ENCODE results near the gene MCHR1. TPM values are rescaled to one million over a fixed set of nuclear protein-coding genes. Genes with fewer than 3 reads are reported as not detected.
A peak's percentile ranks its signal among the peaks of the same experiment; 100 is the strongest.

The MCHR1 gene, protein sequence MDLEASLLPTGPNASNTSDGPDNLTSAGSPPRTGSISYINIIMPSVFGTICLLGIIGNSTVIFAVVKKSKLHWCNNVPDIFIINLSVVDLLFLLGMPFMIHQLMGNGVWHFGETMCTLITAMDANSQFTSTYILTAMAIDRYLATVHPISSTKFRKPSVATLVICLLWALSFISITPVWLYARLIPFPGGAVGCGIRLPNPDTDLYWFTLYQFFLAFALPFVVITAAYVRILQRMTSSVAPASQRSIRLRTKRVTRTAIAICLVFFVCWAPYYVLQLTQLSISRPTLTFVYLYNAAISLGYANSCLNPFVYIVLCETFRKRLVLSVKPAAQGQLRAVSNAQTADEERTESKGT
- total RNA-seq: 0.94 and 2.1 TPM in 2 replicates
- polyA plus RNA-seq (2012): 0.66 TPM

DNA sequence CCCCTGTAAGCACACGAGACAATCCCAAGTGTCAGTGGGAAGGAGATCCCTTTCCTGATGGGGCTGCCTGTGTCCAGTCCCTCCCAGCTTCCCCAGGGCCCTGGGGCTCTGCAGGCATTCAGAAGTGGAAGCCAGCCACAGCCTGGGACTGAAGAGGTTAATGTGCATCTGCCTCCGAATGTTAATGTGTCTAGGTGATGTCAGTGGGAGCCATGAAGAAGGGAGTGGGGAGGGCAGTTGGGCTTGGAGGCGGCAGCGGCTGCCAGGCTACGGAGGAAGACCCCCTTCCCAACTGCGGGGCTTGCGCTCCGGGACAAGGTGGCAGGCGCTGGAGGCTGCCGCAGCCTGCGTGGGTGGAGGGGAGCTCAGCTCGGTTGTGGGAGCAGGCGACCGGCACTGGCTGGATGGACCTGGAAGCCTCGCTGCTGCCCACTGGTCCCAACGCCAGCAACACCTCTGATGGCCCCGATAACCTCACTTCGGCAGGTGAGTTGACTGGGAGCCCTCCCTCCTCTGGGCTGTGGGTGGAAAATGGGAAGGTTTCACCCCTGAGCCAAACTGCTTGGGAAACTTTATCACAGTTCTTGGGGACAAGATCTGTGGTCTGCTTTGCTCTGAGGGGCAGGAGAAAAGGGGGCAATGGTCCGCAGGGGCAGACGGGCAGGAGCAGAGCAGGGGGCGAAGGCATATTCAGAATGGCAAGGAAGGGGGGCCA lies at the start of gene MCHR1:
MCHR1 (plus strand) TSS at position 236 of the 715 bp plus-strand sequence; CDS start at position 405, 169 bp downstream.
- DNase-seq (ENCODE audit: low read depth): peak; percentile 32

DNA sequence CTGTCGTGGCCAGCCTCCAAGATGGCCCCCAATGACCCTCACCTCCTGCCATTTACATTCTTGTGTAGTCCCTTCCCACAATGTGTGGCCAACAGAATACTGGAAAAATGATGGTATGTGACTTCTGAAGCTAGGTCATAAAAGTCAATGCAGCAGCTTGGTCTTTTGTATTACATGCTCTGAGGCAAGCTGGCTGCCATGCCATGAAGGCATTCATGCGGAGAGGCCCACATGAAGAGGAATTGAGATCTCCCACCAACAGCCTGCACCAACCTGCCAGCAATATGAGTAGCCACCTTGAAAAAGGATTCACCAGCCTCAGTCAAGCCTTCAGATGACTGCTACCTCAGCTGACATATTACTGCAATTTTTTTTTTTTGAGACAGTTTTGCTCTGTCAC lies 47.4 kb upstream of the MCHR1 start:
- no peak for DNase-seq (ENCODE audit: low read depth)

DNA sequence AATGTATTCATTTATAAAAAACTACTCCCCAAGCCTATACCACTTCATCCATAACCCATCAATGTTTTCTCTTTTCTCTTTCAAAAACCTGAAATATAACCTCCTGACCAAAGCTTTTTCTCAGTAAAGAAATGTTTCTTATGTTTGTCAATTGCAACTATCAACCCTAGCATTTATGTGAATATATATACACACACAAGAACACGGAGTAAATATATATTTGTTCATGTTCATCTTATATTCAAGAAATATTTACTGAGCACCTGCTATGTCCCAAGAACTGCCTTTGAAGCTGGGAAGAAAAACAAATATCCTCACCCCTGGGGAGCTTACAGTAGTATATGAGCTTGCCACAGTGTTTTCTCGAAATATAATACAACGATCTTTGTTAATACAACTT lies 46.2 kb upstream of the MCHR1 start:
- DNase-seq (ENCODE audit: low read depth): no peak

DNA sequence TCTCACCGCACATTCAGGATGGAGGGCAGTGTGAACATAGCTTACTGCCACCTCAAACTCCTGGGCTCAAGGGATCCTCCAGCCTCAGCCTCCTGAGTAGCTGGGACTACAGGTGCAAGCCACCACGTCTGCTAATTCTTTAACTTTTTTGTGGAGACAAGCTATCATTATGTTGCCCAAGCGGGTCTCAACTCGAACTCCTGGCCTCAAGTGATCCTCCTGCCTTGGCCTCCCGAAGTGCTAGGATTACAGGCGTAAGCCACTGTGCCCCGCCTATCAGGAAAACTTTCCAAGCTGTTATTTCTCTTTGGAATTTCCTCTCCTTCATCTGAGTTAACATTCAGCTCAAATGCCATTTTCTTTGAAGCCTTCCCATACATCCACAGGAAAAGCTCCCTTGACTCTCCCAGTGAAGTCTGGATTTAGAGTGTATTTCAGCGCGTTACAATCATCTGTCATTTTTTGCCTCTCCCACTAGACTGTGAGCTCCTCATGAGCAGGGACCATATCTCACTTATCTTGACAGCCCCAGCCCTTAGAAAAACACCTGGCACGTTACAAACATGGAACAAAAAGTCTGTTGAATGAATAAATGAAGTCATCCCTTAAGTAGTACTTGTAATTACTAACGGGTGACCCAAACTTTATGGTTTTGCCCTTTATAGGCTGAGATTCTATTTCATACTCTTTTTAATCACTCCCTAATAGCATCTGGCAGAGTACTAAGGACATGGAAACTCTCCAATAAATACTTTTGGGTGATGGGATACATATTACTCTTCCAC lies 45.0 kb upstream of the MCHR1 start:
- no peak for DNase-seq (ENCODE audit: low read depth)

DNA sequence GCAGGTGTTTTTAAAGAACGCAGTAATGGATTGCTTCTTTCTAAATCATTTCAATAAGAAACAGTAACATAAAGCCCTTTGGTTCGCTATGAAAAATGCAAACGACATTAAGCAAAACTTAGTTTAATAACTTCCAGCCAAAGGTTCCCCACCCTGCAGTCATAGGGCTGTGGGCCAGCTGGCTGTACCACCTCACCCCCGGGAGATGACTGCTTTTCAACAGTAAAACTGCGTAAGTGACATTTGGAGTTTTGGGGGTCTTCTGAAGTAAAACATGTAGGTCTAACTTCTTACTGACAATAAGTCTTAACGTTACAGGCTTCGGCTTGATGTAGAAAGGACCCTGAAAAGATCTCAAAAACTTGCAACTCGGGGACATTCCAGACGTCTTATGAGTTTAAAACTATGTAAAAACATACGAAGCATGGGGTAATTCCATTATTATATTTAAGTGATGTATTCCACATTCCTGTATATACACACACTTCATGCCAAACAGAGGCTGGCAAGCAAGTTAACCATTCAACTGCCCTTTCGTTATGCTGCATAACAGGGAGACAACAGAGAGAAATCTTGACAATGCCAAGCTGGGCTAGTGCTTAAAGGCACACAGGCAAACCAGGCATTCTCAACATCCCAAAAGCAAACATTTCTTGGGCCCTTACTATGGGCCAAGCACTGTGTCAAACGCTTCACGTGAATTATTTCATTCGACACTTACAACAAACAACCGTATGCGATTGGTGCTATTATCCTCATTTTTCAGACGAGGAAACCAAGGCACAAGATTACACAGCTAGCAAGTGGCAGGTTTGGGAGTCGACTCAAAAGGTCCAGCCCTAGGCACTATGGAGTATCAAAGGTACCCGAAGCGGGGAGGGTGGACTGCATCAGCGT lies 44.0 kb upstream of the MCHR1 start:
- no peak for DNase-seq (ENCODE audit: low read depth)

DNA sequence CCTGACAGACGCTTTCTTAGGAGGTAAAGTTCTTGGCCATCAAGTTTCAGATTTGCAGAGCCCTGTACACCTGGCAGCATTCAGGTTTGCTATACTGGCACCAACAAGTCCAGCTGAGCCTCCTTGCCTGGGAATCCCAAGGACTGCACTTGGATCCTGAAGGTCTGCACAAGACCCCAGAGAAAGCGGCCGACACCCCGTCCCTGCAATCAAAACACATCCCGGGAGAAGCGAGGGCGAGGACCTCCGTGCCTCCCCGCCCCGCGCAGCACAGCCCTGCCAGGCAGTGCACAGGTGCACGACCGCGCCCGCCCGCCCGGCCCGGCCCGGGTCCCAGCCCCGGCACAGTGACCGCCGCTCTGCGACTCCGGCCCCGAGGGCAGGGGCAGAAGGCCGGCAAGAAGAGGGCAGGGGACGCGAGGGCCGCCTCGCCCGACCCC lies 43.3 kb upstream of the MCHR1 start:
- no peak for DNase-seq (ENCODE audit: low read depth)

DNA sequence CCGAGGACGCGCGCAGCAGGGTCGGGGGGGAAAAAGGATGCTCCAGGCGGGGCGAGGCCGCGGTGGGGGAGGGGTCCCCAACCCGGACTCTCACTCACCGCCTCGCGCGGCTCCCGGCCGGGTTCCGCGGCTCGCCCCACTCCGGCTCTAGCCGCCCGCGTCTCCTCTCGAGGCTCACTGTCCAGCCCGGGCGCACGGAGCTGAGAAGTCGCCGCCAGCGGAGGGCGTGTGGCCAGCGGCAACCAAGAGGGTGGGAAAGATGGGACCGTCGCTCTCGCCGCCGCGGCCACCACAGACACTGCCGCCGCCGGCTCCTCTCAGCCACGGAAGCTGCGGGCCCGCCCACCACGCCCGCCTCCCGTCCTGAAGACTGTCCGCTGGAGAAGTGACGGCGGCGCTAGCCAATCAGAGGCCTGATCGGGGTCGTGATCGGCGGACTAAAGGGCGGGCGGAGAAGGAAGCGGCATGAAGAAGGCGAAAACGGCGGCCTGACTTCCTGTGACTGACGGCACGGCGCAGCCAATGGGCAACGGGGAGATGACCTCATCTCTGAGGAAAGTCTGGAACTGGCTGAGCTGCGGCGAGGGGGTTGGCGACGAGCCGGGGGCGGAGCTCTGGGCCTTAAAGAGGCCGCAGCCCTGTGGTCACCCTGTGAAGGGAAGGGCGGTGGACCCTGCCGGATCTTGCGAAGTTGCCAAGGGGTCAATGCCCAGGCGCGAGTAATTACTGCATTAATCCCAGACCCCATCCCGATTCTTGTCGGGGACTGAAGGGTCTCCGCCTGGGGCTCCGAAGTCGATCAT lies 42.7 kb upstream of the MCHR1 start, which contains the start of gene MRTFA:
MRTFA (minus strand) TSS at position 340 of the 803 bp plus-strand sequence.
- peak; percentile 100 for DNase-seq (ENCODE audit: low read depth)

DNA sequence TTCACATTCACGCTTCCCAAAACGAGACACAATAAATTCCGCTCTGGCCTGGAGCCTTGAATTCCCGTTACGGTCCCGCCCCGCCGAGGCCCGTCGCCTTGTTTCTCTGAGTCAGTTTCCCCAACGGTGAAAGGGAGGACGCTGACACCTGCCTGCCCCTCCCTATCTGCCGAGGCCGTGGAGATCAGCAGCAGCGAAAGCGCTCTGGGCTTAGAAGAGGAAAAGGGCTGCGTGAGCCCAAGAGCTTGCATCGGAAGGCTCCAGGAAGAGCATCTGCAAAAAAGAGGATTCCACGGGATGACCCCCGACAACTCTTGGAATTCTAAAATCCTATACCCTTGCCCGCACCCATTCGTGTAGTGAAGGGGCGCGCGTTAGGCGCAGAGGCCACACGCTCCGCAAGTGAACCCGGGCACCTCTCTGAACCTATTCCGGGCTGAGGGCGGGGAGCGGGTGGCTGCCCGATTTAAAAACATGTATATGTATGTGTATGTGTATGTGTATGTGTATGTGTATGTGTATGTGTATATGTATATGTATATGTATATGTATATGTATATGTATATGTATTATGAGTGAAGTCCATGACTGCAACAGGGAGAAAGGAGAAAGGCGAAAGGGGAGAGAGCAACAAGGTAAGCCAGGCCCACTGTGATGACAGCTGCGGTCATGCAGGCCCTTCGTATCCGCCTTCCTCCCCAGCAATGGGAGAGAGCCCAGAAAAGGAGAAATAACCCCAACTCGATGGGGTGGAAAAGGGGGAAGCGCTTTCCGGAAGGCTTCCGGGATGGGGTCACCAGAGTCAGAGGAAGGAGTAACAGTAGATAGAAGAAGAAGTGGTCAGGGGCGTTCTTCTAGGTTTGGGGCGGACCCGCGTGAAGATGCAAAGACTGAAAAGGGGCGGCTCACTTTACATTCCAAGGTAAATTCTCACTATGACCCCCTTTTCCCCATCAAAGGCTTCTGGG lies 41.8 kb upstream of the MCHR1 start:
- DNase-seq (ENCODE audit: low read depth): no peak

DNA sequence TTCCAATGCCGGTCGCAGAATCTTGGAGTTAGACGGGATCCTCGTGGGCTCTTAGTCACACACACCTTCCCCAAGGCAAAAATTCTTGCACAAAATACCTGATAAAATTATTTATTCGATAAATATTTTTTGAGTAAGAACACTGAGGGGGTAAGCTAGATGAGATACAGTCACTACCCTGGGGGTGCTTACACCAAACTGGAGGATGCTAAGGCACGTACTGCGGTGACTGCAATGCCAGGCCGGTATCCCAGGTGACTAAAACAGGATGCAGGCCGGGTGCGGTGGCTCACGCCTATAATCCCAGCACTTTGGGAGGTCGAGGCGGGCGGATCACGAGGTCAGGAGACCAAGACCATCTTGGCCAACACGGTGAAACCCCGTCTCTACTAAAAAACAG lies 41.0 kb upstream of the MCHR1 start:
- DNase-seq (ENCODE audit: low read depth): no peak

DNA sequence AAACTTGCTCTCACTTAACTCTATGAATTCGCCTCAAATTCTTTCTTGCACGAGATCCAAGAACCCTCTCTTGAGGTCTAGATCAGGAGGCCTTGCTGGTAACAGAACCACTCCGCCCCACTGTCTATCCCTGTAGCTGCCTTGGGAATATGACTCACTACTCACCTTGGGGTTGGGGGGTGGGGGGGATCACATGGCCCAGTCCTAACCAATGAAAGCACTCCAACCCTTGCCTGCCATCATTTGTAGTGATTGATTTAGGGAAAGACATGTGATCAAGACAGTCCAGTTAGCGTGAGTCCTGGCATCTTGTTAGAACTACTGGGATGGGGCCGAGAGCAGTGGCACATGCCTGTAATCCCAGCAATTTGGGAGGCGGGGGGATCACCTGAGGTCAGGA lies 38.0 kb upstream of the MCHR1 start:
- DNase-seq (ENCODE audit: low read depth): no peak

DNA sequence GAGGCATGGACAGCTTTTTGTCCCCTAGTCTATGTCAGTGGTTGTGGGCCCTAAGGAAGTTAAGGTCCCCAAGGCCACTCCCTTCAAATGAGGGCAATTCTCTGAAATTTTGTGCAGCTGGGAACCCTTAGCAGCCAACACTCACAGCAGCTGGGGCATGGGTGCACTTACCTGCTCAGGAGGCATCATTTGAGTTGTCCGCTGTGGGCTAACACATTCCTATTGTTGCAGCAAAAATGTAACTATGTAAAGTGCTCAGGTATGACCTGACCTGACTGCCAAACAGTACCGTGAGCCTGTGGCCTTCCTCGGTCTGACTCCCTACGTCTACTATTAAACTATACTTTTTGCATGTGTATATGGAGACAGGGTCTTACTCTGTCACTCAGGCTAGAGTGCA lies 37.0 kb upstream of the MCHR1 start:
- DNase-seq (ENCODE audit: low read depth): no peak

DNA sequence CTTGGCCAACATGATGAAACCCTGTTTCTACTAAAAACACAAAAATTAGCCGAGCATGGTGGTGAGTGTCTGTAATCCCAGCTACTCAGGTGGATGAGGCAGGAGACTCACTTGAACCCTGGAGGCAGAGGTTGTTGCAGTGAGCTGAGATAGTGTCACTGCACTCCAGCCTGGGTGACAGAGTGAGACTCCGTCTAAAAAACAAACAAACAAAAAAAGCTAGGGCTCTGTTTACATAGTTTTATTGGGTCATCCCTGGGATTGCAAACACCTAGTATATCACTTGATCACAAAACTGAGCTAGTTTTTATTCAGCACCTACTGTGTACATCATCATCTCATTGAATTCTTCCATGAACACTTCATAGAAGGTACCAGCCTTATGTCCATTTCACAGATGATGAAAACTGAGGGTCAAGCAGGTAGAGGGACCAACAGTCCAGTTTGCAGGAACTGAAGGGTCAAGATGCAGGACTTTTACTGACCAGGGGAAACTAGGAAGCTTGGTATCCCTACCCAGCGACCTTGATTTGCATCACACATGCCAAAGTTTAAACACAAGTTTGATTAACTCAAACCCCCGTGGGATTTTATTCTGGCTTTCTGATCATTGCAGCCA lies 33.6 kb upstream of the MCHR1 start:
- DNase-seq (ENCODE audit: low read depth): no peak

DNA sequence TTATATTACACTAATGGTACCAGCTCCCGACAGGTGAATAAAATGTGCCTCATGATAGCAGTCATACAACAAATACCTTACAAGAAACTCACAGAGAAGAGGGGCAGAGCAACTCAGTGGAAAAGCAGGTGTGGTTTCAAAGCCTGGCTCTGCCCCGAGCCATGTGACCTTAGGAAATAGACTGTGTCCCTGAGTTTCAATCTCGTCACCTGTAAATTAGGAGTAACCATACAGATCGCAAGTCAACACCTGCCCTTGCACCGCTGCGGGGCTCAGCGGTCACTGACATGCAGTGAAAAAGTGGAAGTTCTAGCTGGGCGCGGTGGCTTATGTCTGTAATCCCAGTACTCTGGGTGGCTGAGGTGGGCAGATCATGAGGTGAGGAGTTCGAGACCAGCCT lies 30.9 kb upstream of the MCHR1 start:
- DNase-seq (ENCODE audit: low read depth): no peak

DNA sequence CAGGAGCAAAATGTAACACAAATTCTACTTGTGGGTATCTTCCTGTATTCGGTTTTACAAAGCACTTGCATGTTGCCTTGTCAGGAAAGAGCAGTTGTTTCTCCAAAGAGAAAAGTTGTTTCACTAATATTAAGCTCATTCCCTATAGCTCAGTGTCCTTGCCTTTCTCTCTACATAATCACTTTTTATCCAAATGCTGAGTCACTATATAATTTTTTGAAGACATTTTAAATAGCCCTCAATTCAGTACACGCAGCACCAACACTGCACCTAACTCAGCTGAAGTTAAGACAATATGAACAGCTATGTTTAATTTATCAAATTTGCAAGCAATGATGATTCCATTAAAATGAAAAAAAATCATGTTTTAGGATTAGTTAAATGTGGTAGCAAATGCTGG lies 28.2 kb upstream of the MCHR1 start:
- no peak for DNase-seq (ENCODE audit: low read depth)

DNA sequence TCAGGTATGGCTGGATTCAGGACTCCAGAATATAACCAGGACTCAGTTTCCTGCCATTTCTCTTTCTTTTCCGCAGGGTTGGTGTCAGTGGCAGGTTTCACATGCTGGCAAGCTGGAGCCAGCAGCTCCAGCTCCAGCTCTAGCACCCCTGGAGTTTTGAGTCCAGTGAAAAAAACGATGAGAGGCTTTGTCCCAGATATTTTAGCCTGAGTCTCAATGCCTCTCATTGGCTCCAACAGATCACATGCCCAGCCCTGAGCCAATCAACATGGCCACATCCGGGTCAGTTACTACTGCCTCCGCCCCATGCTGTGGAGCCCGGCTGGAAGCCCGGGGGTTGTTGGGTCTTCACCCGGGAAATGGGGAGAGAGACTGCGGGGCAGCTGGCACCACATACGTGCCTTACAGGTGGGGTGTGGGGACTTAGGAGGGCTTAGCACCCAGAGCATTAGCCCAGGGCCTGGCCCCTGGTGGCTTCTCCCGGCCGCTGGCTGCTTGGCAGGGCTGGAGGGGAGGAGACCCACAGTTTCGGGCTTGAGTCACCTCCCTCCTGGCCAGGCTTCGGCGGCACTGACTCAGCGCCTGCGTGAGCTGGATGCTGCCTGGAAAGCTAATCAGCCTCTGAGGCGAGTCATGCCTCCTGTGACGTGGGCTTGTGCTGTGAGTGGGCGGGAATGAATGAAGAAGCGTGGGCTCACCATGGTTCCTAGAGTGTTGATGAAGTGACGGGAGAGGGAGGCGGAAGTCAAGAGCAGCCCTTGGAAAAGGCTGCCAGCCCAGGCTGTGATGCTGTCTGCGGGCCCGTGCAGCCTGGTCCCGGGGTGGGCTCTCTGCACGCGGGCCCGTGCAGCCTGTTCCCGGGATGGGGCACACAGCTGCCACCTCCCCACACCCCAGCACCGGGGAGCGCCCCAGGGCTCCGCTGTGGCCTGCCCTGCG lies 27.5 kb upstream of the MCHR1 start:
- DNase-seq (ENCODE audit: low read depth): peak; percentile 99

DNA sequence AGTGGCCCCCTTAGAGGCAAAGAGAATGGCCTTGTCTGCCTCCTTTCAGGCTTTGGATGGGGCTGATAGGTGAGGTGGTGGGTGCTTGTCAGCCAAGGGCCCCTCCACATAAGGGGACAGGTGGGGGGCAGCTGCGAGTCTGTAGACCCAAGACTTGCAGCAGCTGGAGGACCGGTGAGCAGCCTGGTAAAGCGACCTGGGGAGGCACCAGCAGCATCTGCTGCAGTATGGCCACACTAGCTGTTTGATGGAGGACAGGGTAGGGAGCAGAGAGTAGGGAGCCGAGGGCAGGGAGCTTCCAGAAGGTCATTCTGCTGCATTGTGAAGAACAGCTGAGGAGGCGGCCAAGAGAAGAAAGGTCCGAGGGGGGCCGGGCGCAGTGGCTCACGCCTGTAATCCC lies 25.9 kb upstream of the MCHR1 start:
- no peak for DNase-seq (ENCODE audit: low read depth)

DNA sequence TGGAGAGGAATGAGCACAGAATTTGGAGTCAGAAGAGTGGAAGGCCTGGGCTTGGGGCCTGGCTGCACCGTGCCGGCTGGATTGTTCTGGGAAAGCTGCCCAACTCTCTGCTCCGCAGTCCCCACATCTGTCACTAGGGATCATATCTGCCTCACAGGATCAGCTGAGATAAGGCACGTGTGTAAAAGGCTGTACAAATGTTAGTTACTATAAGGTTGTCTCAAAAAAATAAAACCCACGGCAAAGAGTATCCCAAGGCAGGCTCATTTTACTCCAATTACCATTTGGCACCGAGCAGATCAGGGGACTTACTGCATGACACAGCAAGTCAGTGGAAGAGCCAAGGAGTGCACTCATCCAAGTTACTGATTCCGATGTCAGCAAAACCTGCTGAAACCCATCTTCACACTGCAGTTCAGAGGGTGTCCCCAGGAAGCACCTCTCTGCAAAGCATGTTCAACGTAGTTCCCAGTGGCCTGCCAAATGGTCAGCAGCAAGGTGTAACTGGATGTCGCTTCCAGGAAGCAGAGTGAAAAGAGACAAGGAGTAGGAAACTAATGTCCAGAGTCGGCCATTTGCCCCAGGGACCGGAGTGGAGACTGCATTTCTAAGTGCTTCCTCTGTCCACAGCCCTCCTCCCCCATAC lies 24.6 kb upstream of the MCHR1 start:
- peak; percentile 90 for DNase-seq (ENCODE audit: low read depth)
